Chondrocyte (in vitro differentiated cells): ENCODE results near the gene STAT3. TPM values are rescaled to one million over a fixed set of nuclear protein-coding genes. Genes with fewer than 3 reads are reported as not detected.
A peak's percentile ranks its signal among the peaks of the same experiment; 100 is the strongest.

Experiments
- DNase-seq: peaks from one replicate; pipeline ENCODE4 v3.0.0; 2021; ENCODE audit warnings: mixed read lengths, low spot score
- H3K27ac Mint-ChIP-seq: one replicate; pipeline ENCODE4 v1.8.0; 2021; ENCODE audit warnings: mild to moderate bottlenecking, moderate library complexity, mixed read lengths; ENCODE audit not compliant: unreplicated experiment
- H3K27me3 Mint-ChIP-seq: 2 replicates; pipeline ENCODE4 v1.8.0; 2021; ENCODE audit warnings: low read depth, mixed read lengths
- H3K36me3 Mint-ChIP-seq: 2 replicates; pipeline ENCODE4 v1.8.0; 2021; ENCODE audit warnings: low read depth, mixed read lengths
- H3K4me1 Mint-ChIP-seq: 2 replicates; pipeline ENCODE4 v1.8.0; 2021; ENCODE audit warnings: low read depth, mild to moderate bottlenecking, mixed read lengths
- H3K4me3 Mint-ChIP-seq: one replicate; pipeline ENCODE4 v1.8.0; 2021; ENCODE audit warnings: mild to moderate bottlenecking, moderate library complexity, mixed read lengths; ENCODE audit not compliant: unreplicated experiment
- H3K9me3 Mint-ChIP-seq: 2 replicates; pipeline ENCODE4 v1.8.0; 2021; ENCODE audit warnings: low read depth, mixed read lengths
- total RNA-seq: library from RNA; stranded (reverse); gene quantifications from 3 replicates; pipeline ENCODE4 v1.2.1, GENCODE V29; 2021
- TF ChIP-seq, protein P1 (sequence below): fragments of 200-600 bp; sonication (generic); IDR thresholded peaks from 2 replicates; pipeline ENCODE4 v1.5.0; 2021; ENCODE audit warnings: antibody characterized with exemption, mild to moderate bottlenecking, moderate library complexity

STAT3 gene
- total RNA-seq, 1 donor from 2014 or later = 164 TPM

DNA sequence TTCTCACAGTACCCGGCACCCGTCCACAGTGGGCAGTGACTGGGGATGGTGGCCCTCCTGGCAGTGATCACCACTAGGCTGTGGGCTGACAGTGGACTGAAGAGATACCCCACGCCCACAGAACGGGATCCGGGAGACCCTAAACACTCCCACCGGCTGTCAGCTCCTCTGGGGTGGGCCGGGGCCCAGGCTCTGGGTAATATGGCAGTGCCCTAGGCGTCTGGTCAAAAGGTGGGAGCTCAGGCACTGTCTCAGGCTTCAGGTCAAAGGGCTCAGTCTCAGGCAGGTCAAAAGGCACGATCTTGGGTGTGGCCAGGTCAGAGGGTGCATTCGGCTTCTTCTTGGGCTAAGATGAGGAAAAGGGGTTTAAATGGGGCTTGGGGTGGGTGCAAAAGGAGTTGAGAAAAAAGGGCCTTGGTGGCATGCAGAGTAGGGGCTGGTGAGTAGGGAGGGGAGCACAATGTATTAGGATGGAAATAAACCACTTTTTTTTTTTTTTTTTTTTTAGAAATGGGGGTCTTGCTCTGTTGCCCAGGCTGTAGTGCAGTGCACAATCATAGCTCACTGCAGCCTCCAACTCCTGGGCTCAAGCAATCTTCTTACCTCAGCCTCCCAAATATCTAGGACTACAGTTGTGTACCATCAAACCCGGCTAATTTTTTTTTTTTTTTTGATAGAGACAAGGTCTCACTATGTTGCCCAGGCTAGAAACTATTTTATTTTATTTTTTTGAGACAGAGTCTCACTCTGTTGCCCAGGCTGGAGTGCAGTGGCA lies 23.9 kb upstream of the STAT3 start:
- Mint-ChIP-seq H3K36me3 (peaks cover 5% of the 10 kb centered on the region), H3K9me3 (no peaks in the 10 kb centered on the region), H3K27me3 (no peaks in the 10 kb centered on the region), H3K4me1 (peaks cover 82% of the 10 kb centered on the region), H3K27ac (peak overlapping the region; percentile 83), H3K4me3 (no peak overlapping the region)
- peak; percentile 77 for DNase-seq
- TF ChIP-seq, protein P1, sequence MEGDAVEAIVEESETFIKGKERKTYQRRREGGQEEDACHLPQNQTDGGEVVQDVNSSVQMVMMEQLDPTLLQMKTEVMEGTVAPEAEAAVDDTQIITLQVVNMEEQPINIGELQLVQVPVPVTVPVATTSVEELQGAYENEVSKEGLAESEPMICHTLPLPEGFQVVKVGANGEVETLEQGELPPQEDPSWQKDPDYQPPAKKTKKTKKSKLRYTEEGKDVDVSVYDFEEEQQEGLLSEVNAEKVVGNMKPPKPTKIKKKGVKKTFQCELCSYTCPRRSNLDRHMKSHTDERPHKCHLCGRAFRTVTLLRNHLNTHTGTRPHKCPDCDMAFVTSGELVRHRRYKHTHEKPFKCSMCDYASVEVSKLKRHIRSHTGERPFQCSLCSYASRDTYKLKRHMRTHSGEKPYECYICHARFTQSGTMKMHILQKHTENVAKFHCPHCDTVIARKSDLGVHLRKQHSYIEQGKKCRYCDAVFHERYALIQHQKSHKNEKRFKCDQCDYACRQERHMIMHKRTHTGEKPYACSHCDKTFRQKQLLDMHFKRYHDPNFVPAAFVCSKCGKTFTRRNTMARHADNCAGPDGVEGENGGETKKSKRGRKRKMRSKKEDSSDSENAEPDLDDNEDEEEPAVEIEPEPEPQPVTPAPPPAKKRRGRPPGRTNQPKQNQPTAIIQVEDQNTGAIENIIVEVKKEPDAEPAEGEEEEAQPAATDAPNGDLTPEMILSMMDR = no peak

DNA sequence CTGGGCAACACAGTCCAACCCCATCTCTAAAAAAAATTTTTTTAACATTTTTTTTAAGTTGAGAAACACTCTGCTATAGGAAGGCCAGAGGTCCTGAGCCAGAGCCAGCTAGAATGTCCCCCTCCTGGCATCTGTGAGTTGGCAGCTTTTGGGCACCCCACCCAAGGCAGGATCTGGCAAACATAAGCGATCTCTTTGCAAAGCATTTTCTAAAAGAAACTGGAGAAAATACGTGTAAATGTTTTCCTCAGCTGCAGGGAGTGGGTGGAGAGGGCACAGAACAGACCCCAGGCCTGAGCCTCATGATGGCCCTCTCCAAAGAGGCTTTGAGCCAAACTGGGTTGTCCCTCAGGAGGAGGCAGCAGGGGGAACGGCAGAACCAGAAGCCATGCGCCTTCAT lies 23.1 kb upstream of the STAT3 start:
- Mint-ChIP-seq H3K27ac (peak overlapping the region; percentile 83), H3K9me3 (no peaks in the 10 kb centered on the region), H3K36me3 (peaks cover 5% of the 10 kb centered on the region), H3K4me3 (no peak overlapping the region), H3K27me3 (no peaks in the 10 kb centered on the region), H3K4me1 (peaks cover 83% of the 10 kb centered on the region)
- TF ChIP-seq, protein P1 = no peak
- DNase-seq = peak; percentile 30

DNA sequence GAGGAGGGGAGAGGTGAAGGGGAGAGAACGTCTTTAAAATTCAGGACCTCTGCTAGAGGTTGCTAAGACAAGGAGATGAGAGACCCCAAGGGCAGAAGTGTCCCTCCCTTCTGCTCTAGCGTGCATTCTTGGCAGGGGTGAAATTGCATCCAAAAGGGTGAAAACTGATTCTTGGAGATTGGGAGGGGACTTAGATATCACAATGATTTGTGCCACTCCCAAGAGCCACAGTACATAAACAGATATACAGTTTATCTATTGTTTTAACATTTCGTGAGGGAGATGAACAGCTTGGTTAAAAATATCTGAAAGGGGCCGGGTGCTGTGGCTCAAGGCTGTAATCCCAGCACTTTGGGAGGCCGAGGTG lies 22.1 kb upstream of the STAT3 start:
- Mint-ChIP-seq H3K36me3 (peaks cover 5% of the 10 kb centered on the region), H3K4me3 (peak overlapping the region; percentile 23)
- TF ChIP-seq, protein P1 = no peak

DNA sequence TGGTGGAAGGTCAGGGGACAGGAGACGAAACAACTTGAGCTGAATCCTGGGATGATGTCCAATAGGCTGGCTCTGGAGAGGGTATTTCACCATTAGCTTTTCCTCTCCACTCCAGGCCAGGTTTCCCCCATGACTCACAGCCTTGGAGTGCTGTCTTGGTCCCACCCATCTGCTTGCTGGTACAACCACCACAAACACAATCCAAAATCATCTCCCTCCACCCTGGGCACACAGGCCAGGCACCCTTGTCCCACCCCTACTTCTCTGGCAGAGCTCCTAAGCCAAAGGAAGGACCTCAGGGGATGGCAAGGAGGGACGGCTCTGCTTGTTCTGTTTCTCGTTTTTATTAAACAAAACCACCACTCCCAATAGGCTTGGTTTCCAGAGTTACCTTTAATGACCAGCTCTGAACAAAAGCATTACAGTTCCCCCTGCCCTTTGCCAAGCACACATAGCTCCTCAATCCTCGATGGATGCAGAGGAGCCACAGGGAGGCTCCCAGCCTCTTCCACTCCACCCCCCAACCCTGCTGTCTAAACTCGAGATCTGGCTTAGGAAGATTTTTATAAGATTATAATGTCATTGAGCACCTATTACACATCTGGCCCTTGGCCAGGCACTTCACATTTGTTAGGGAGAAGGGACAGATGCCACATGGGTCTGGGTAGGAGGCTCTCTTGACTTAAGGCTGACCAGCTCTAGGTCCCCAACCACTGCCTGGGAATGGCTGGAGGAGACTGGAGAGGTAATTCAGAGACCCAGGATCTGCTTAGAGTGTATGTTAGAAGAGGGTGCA lies 21.5 kb upstream of the STAT3 start:
- Mint-ChIP-seq H3K27me3 (no peaks in the 10 kb centered on the region), H3K4me1 (peaks cover 74% of the 10 kb centered on the region), H3K36me3 (peaks cover 11% of the 10 kb centered on the region), H3K9me3 (no peaks in the 10 kb centered on the region), H3K27ac (peak overlapping the region; percentile 83), H3K4me3 (peak overlapping the region; percentile 23)
- TF ChIP-seq, protein P1 = no peak
- no peak for DNase-seq

More for the DNA sequence above, 22.1 kb upstream of the STAT3 start:
- Mint-ChIP-seq H3K9me3 (no peaks in the 10 kb centered on the region), H3K27me3 (no peaks in the 10 kb centered on the region), H3K4me1 (peaks cover 79% of the 10 kb centered on the region), H3K27ac (peak overlapping the region; percentile 83)
- peak; percentile 10 for DNase-seq

DNA sequence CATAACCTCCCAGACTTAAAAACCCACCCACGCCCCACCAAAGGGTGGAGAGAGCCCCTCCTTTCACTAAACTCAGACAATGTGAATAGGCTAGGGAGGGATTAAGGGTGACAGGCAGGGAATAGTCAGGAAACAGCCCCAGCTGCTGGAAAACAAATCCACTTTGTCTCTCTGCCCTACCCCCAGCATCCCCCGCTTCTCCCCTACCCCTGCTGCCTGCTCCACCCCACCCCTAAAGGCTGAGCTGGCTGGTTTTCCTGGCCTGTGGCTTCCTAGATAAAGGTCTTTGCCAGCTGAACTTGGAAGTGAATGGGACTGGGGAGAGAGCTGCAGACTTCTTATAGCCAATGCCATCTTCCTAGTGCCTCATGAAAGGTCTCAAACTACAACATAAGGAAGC lies 19.8 kb upstream of the STAT3 start:
- DNase-seq = no peak
- TF ChIP-seq, protein P1 = no peak
- Mint-ChIP-seq H3K9me3 (no peaks in the 10 kb centered on the region), H3K27ac (peak overlapping the region; percentile 77), H3K27me3 (no peaks in the 10 kb centered on the region), H3K4me3 (peak overlapping the region; percentile 4), H3K36me3 (peaks cover 15% of the 10 kb centered on the region), H3K4me1 (peaks cover 68% of the 10 kb centered on the region)
